Suppressor macrophage (primary cell): Measurements from ENCODE around the gene VEZF1.

Experiments
- DNase-seq, 4 experiments: peaks; one replicate each; pipeline ENCODE4 v3.0.0-alpha.2; 2020 to 2022

The VEZF1 gene

DNA sequence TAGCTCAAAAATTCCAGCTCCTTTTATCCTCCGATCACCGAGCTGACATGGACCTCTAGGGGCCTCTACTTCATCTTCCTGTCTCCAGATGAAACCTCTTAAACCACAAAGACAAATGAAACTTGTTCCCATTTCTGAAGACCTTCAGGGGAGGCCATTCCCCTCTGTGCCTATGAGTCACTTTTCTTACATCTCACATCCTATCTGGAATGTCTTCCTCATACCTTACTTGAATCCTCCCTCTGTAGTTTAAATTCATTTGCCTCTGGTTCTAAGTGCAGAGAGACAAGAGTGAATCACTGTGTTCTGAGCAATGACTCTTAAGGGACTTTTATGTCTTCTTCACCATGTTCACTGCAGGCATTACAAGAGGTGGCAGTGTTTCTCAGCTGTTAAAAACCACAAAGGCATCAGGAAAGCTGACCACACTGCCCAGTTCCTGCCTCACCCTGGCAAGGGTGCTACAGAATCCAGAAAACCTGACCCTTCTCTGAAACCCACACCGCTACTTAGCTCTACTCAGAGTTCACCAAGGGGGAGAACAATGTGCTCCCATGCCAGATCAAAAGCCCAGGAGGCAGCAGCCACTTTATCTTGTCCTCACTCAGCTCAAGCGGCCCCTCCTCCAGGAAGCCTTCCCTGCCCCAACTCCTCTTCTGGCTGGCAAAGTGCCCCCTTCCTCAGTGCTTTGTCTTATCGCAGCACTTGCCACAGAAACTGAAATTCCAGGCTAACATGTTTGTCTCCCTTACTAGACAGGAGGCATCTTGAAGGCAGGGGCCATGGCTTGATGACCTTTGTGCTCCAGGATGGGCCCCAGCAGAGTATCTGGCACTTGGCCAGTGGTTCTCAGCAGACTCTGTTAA, 39.3 kb downstream of the VEZF1 start:
- DNase-seq, result peak; percentile 54 to 89 (median 72)

DNA sequence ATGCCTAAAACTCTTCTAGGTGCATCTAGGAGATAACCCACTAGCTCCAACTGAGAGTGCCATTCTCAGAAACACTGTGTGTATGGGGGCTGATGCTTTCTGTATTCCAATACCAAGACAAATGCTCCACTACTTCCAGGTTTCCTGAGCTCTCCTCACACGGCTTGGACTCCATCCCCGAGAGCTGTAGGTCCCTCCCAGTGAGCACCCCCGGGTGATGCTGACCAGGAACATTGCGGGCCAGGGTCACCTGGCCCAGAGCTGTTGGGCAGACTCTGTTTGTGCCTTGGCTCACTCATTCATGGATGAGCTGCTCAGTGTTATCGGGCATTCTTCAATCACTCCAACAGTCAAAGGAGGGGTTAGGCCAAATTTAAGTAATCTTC, 39.9 kb downstream of the VEZF1 start:
- no peak for DNase-seq

- no peak for DNase-seq
Measured at GRCh38 chr17:57947369-57947768, 40.7 kb downstream of the VEZF1 start.

- peak; percentile 86 to 95 (median 87) for DNase-seq
Measured at GRCh38 chr17:57946798-57947358, 41.2 kb downstream of the VEZF1 start.

GRCh38 chr17:57945996-57946797, 41.9 kb downstream of the VEZF1 start:
- peak in 2 of 4 experiments; percentile 36 to 43 for DNase-seq

DNA sequence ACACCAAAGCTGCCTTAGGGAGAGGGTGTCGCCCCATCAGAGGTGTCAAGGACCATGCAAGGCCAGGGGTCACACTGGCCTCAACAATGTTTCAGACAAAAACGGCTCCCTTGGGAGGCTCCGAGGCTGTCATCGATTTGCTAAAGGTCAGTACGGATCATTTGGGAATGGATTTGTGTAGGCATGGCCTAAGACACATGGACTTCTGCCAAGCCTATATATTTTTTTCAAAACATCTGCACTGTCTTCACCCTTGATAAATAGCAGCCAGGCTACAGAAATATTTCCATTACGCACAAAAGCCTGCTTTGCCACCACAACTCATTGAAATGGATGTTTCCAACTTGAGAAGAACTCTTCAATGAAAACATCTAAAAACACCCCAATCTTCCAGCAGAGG, 43.1 kb downstream of the VEZF1 start:
- no peak for DNase-seq

- no peak for DNase-seq
Measured at GRCh38 chr17:57943645-57944044, 44.4 kb downstream of the VEZF1 start.

DNA sequence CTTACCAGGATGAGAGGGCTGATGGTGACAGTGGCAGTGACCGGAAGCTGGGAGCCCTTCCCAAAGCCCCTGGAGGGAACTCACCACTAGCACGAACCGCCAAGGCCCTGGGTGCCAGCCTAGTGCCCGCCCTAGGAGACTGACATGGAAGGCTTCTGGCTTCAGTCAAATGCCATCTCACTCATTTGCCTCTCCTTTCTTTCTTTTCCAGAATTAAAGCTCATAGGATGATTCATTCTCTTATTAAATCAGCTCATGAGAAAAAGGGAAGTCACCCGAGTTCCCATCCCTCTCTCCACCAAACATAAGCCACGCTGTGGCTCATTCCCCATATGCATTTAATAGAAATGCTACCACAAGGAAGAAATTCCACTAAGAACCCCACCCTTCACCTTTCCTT, 44.9 kb downstream of the VEZF1 start:
- peak; percentile 46 to 76 (median 68) for DNase-seq

DNA sequence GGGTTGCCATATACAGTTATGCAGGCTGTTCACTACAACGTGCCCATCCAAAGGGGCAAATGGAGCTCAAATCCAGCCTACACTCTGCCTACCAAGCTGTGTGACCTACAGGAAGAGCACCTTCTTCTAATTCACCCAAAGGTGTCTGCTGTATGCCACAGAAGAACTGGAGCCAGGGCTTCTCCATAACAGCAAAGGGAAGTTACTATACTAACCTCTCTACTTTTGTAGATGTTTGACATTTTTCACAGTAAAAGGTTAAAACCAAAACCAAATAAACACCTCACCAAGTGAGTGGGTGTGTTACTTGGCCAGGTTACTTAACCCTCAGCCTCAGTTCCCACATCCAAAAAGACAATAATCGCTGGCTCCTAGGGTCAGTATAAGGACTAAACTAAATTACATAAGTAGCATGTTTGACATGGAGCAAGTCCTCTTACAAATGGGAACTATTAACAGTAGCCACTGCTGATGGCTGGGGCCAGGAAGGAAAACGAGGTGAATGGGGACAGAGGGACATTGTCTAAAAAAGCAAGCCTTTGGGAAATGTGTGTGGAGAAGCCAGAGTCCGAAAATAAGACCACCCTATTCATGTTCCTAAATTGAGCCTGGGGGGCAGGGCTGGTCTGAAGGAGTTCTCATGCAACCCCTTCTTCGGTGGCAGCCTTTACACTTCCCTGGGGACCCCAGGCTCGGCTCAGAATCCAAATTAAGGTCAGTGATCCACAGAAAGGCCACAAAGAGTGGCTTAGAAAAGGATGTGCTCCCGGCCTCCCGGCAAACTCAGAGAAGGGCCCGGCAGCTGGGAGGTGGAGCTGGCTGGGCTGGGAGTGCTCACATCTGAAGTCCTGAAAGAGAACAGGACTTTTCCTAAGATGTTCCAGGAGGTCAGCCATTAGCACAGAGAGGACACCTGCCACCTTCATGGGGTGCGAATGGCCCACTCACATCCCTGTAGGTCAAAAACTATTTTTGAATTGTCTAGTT, 46.4 kb downstream of the VEZF1 start:
- no peak for DNase-seq

DNA sequence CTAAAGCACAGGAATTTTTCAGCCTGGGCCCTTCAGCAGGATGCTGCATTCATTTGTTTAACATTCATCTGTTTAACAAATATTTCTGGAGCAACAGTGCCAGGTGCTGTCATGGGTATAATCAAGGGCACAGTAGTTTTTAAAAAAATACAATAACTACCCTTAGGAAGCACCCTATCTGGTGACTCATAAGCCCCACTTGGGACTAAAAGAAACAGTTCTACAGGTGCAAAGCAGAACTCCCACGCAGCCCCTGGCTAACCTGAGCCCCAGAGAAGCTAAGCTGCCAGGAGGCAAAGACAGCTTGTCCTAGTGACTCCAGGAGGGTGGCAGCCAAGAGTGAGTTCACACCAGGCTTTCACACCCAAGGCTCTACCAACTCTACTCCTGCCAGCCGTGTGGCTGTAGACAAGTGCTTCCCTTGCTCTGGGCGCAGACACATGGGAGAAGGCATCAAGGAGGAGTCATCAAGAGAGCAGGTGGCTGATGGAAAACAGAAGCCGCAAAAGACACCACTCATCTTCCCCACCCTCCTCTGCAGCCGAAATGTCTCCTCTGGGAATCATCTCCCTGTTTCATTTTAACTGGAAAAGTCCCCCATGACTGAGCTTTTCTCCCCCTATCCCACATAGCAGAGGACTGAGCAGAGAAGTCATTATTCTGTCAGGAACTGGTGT, 47.3 kb downstream of the VEZF1 start:
- DNase-seq, result no peak

DNA sequence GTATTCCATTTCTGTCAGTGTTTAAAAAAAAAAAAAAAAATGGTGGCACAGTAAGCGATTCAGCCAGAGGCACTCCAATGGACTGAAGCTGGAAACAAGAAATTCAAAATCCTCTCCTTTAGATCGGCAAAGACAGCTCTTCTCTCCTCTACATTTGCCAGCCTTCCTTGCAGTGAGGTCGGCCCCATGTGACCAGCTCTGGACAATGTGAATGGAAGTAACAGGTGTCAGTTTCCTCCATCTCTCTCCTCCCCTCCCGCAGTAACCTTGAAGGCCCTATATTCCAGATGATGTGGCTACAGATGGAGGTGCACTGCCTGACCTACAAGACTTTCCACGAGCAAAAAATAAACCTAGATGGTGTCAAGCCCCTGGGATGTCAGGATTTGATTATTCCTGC, 47.8 kb downstream of the VEZF1 start:
- no peak for DNase-seq

DNA sequence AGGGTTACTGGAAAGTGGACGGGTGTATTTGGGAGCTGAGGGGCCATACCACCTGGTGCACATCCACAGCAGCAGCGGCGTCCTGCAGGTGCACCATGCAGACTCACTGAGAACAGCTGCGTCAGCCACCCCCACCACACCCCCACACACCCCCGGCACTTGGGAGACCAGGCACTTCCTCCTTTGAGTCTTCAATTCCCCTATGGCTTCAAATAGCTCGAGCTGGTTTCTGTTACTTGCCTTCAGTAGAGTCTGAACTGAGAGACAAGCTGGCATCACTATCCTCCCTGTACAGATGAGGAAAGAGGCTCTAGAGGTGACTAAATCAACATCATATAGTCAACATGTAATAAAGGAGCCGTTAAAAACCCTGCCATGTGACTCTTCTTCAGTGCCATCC, 48.3 kb downstream of the VEZF1 start:
- peak; percentile 67 to 87 (median 81) for DNase-seq

- no peak for DNase-seq
Measured at GRCh38 chr17:57938061-57938502, 50.0 kb downstream of the VEZF1 start.

DNA sequence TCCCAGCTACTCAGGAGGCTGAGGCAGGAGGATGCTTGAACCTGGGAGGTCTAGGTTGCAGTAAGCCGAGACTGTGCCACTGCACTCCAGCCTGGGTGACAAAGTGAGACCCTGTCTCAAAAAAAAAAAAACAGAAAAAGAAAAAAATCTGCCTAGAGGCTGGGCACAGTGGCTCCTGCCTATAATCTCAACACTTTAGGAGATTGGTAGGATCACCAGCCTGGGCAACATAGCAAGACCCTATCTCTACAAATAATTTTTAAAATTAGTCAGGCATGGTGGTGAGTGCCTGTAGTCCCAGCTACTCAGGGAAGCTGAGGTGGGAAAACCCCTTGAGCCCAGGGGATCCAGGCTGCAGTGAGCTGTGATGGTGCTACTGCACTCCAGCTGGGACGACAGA, 50.6 kb downstream of the VEZF1 start:
- no peak for DNase-seq

- peak in 3 of 4 experiments; percentile 30 to 51 (median 40) for DNase-seq
Measured at GRCh38 chr17:57935833-57936807, 51.9 kb downstream of the VEZF1 start.

DNA sequence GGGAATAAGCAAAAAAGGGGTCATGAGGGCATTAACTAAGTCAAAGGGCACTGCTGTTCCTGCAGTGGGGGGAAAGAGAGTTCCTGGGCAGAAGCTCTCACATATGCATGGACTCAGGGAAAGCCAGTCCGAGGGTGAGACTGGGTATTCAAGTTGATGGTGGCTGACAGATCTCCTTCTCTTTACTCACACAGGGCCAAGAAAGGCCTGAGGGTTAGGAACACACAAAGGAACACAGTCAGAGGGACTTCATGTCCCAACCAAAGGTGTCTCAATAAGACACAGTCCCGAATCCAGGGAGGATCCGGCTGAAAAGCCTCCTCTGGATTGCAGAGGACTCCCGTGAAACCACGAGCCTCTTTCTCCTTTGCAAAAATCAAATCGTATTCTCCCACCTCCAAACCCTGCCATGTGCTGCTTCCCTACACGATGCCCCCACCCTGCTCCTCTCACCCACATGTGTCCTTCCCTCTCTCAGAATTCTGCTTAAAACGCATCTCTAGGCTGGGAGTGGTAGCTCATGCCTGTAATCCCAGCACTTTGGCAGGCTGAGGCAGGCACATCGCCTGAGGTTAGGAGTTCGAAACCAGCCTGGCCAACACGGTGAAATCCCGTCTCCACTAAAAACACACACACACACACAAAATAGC, 56.4 kb downstream of the VEZF1 start:
- DNase-seq, result no peak

- DNase-seq, result no peak
Measured at GRCh38 chr17:57930239-57930638, 57.8 kb downstream of the VEZF1 start.

- DNase-seq, result peak; percentile 33 to 70 (median 52)
Measured at GRCh38 chr17:57929386-57929785, 58.7 kb downstream of the VEZF1 start.

GRCh38 chr17:57928928-57929327, 59.1 kb downstream of the VEZF1 start:
- DNase-seq, result no peak
